Activated T-cell treated with anti-CD3 and anti-CD28 coated beads, Interleukin-2, amount 50 U/mL, for 4 hours (primary cell): ENCODE measurements around the gene SRSF11. TPM values are rescaled to one million over a fixed set of nuclear protein-coding genes. Genes with fewer than 3 reads are reported as not detected.
A peak's percentile ranks its signal among the peaks of the same experiment; 100 is the strongest.
"Not testable (repeated sequence)": the region's sequence is repeated elsewhere in the genome, so short reads cannot be mapped to it uniquely, and the experiment has no call there.

Experiments
- ATAC-seq, 2 donors: fragments of 200-7000 bp; cut with Tn5 transposase; one replicate each; pipeline ENCODE4 v1.10.0; 2021
- DNase-seq: peaks from one replicate; pipeline ENCODE4 v3.0.0-alpha.2; 2020
- H3K27me3 Mint-ChIP-seq: one replicate; pipeline ENCODE4 v1.8.0; 2021; ENCODE audit warnings: low read depth, mixed read lengths
- H3K36me3 Mint-ChIP-seq: one replicate; pipeline ENCODE4 v1.8.0; 2022; ENCODE audit warnings: mixed read lengths; ENCODE audit not compliant: insufficient read depth
- H3K4me1 Mint-ChIP-seq: one replicate; pipeline ENCODE4 v1.8.0; 2021; ENCODE audit warnings: low read depth, mixed read lengths
- H3K4me3 Mint-ChIP-seq: one replicate; pipeline ENCODE4 v1.8.0; 2021; ENCODE audit warnings: mild to moderate bottlenecking, moderate library complexity, mixed read lengths
- H3K9me3 Mint-ChIP-seq: one replicate; pipeline ENCODE4 v1.8.0; 2021; ENCODE audit warnings: mixed read lengths
- total RNA-seq, 3 donors: library from RNA; stranded (reverse); gene quantifications; one replicate each; pipeline ENCODE4 v1.2.1, GENCODE V29; 2021

SRSF11 gene, protein sequence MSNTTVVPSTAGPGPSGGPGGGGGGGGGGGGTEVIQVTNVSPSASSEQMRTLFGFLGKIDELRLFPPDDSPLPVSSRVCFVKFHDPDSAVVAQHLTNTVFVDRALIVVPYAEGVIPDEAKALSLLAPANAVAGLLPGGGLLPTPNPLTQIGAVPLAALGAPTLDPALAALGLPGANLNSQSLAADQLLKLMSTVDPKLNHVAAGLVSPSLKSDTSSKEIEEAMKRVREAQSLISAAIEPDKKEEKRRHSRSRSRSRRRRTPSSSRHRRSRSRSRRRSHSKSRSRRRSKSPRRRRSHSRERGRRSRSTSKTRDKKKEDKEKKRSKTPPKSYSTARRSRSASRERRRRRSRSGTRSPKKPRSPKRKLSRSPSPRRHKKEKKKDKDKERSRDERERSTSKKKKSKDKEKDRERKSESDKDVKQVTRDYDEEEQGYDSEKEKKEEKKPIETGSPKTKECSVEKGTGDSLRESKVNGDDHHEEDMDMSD
- total RNA-seq: 100 to 1,000 TPM; 147 to 157 (median 156) TPM

GRCh38 chr1:70221238-70222121 is at the start of gene SRSF11:
Gene SRSF11, plus strand, starts transcription at chr1:70221380. Its CDS starts 257 bp downstream, at chr1:70221637.
- peak; percentile 93 to 96 for ATAC-seq
- peak within 1 kb of the TSS; percentile 96 for H3K4me3 Mint-ChIP-seq
- H3K9me3 Mint-ChIP-seq: no peaks in the 10 kb centered on the region
- DNase-seq: peak; percentile 97
- peaks cover 48% of the 10 kb centered on the region for H3K4me1 Mint-ChIP-seq
- H3K27me3 Mint-ChIP-seq: no peaks in the 10 kb centered on the region
- peaks cover 24% of the 10 kb centered on the region for H3K36me3 Mint-ChIP-seq

- Mint-ChIP-seq H3K36me3 (peaks cover 34% of the 10 kb centered on the region), H3K4me1 (peaks cover 3% of the 10 kb centered on the region), H3K4me3 (no peak overlapping the region), H3K27me3 (no peaks in the 10 kb centered on the region), H3K9me3 (no peaks in the 10 kb centered on the region)
- ATAC-seq: peak in 1 of 2 donors; percentile 10
- DNase-seq: no peak
Measured at GRCh38 chr1:70171512-70171911, 49.7 kb upstream of the SRSF11 start.

DNA sequence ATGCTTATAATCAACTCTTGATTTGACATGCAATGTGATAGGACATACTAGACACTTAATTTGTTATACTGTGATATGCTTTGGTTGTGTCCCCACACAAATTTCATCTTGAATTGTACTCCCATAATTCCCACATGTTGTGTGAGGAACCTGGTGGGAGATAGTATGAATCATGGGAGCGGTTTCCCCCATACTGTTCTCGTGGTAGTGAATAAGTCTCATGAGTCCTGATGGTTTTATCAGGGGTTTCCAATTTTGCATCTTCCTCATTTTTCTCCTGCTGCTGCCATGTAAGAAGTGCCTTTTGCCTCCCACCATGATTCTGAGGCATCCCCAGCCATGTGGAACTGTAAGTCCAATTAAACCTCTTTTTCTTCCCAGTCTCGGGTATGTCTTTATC is 36.0 kb upstream of the SRSF11 start:
- ATAC-seq, H3K9me3 Mint-ChIP-seq, H3K27me3 Mint-ChIP-seq, DNase-seq, H3K4me1 Mint-ChIP-seq, H3K4me3 Mint-ChIP-seq: not testable (repeated sequence)
- peaks cover 22% of the 10 kb centered on the region for H3K36me3 Mint-ChIP-seq

- DNase-seq (no peak), ATAC-seq (no peak)
- peaks cover 5% of the 10 kb centered on the region for H3K4me1 Mint-ChIP-seq
- H3K27me3 Mint-ChIP-seq: no peaks in the 10 kb centered on the region
- peaks cover 18% of the 10 kb centered on the region for H3K36me3 Mint-ChIP-seq
- H3K9me3 Mint-ChIP-seq: no peaks in the 10 kb centered on the region
- H3K4me3 Mint-ChIP-seq: no peak overlapping the region
Measured at GRCh38 chr1:70188522-70188921, 32.7 kb upstream of the SRSF11 start.

DNA sequence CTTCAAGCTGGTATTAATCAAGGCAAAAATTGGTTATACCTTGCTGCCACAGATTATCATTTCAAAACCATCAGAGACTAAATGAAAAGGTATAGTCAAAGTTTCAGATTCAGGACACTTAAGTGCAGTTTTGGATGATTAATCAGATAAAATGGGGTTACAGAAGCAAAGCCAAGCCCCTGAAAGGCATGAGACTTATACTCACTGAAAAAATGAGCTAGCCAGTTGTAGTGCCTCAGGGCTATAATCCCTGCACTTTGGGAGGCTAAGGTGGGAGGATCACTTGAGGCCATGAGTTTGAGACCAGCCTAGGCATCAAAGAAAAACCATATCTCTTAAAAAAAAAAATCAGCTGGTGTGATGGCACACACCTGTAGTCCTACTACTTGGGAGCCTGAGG is 31.0 kb upstream of the SRSF11 start:
- no peaks in the 10 kb centered on the region for H3K27me3 Mint-ChIP-seq
- no peaks in the 10 kb centered on the region for H3K9me3 Mint-ChIP-seq
- H3K4me3 Mint-ChIP-seq: no peak overlapping the region
- ATAC-seq: no peak
- no peak for DNase-seq
- peaks cover 5% of the 10 kb centered on the region for H3K4me1 Mint-ChIP-seq
- H3K36me3 Mint-ChIP-seq: peaks cover 15% of the 10 kb centered on the region

GRCh38 chr1:70192446-70192845 is 28.7 kb upstream of the SRSF11 start:
- not testable (repeated sequence) for H3K9me3 Mint-ChIP-seq, ATAC-seq, DNase-seq, H3K36me3 Mint-ChIP-seq, H3K4me1 Mint-ChIP-seq, H3K27me3 Mint-ChIP-seq, H3K4me3 Mint-ChIP-seq

DNA sequence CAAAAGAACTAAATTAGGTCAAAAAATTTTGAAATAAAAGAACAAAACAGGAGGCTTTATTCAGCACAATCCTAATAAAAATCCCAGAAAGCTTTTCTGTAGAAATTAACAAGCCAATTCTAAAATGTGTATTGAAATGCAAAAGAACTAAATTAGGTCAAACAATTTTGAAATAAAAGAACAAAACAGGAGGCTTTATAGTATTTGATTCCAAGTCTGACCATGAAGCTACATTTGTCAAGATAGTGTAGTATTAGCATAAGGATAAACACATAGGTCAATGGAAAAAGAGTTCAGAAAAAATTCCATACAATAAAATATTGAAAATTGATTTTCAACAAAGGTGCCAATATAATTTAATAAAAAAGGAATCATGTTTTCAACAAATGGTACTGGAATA is 26.6 kb upstream of the SRSF11 start:
- DNase-seq (no peak), ATAC-seq (no peak)
- peaks cover 5% of the 10 kb centered on the region for H3K36me3 Mint-ChIP-seq
- H3K4me3 Mint-ChIP-seq: no peak overlapping the region
- H3K9me3 Mint-ChIP-seq: no peaks in the 10 kb centered on the region
- H3K27me3 Mint-ChIP-seq: no peaks in the 10 kb centered on the region
- peaks cover 5% of the 10 kb centered on the region for H3K4me1 Mint-ChIP-seq

DNA sequence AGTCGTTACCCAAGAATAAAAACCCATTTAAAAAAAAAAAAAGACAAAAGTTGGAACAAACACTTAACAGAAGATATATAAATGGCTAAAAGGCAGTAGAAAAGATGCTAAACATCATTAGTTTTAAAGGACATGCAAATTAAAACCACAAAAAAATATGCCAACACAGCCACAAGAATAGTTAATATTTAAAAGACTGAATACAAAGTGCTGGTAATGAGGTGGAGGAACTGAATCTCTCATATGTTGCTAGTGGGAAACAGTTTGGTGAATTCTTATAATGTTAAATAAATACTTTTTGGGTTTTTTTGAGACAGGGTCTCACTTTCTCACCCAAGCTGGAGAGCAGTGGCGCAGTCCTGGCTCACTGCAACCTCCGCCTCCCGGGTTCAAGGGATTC is 25.8 kb upstream of the SRSF11 start:
- Mint-ChIP-seq H3K4me3 (no peak overlapping the region), H3K9me3 (no peaks in the 10 kb centered on the region), H3K27me3 (no peaks in the 10 kb centered on the region), H3K4me1 (peaks cover 5% of the 10 kb centered on the region), H3K36me3 (peaks cover 5% of the 10 kb centered on the region)
- ATAC-seq: no peak
- DNase-seq: no peak

DNA sequence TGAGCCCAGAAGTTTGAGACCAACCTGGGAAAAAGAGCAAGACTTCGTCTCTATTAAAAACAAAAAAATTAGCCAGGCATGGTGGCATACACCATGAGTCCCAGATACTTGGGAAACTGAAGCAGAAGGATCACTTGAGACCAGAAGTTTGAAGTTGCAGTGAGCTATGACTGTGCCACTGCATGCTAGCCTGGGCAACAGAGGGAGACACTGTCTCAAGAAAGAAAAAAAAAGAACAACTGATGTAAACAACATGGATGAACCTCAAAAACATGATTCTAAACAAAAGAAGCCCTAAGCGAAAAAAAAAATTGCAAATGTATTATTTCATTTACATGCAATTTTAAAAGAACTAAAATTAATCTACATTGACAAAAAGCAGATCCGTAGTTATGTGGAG is 24.8 kb upstream of the SRSF11 start:
- Mint-ChIP-seq H3K4me1 (peaks cover 6% of the 10 kb centered on the region), H3K9me3 (no peaks in the 10 kb centered on the region), H3K4me3 (no peak overlapping the region), H3K27me3 (no peaks in the 10 kb centered on the region), H3K36me3 (peaks cover 7% of the 10 kb centered on the region)
- DNase-seq (no peak), ATAC-seq (no peak)

GRCh38 chr1:70200065-70200464 is 21.1 kb upstream of the SRSF11 start:
- DNase-seq (no peak), ATAC-seq (no peak)
- H3K27me3 Mint-ChIP-seq: no peaks in the 10 kb centered on the region
- no peaks in the 10 kb centered on the region for H3K9me3 Mint-ChIP-seq
- peaks cover 2% of the 10 kb centered on the region for H3K36me3 Mint-ChIP-seq
- H3K4me1 Mint-ChIP-seq: peaks cover 32% of the 10 kb centered on the region
- H3K4me3 Mint-ChIP-seq: no peak overlapping the region

DNA sequence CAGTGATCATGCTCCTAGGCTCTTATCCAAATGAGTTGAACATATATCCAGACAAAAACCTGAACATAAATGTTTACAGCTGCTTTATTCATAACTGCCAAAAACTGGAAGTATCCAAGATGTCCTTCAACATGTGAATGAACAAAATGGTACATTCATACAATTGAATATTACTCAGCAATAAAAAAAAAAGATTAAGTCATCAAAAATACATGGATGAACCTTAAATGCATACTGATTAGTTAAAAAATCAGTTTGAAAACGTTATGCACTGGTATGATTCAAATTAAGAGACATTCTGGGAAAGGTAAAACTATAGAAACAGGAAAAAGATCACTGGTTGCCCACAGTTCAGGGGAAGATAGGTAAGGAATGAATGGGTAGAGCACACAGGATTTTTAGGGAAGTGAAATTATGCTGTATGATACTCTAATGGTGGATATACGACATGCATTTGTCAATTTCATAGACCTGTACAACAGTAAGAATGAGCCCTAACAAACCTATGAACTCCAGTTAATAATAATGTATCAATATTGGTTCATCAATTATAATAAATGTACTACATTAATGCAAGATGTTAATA is 18.9 kb upstream of the SRSF11 start:
- H3K9me3 Mint-ChIP-seq: no peaks in the 10 kb centered on the region
- no peak overlapping the region for H3K4me3 Mint-ChIP-seq
- DNase-seq: no peak
- H3K4me1 Mint-ChIP-seq: peaks cover 40% of the 10 kb centered on the region
- peaks cover 2% of the 10 kb centered on the region for H3K36me3 Mint-ChIP-seq
- no peak for ATAC-seq
- no peaks in the 10 kb centered on the region for H3K27me3 Mint-ChIP-seq

GRCh38 chr1:70204139-70204538 is 17.0 kb upstream of the SRSF11 start:
- DNase-seq (no peak), ATAC-seq (no peak)
- Mint-ChIP-seq H3K9me3 (no peaks in the 10 kb centered on the region), H3K4me1 (peaks cover 55% of the 10 kb centered on the region), H3K36me3 (peaks cover 11% of the 10 kb centered on the region), H3K27me3 (no peaks in the 10 kb centered on the region), H3K4me3 (peak overlapping the region; percentile 100)

DNA sequence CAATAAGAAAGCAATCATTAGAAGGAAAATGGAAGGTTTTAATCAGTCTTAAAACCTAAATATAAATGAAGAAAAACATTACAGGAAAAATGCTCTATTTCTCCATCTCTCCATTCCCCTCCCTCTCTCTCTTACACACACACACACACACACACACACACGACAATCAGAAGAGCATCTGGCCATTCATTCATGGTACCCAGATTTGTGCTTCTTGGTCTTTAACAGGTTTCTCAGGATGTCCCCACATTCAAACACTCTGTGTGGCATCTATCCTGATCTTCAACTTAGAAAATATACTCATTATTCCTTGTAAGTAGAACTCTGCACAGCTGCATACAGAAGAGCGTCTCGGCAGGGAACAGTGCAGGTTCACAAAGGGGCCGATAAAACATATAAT is 16.6 kb upstream of the SRSF11 start:
- H3K27me3 Mint-ChIP-seq: no peaks in the 10 kb centered on the region
- H3K36me3 Mint-ChIP-seq: peaks cover 11% of the 10 kb centered on the region
- H3K4me1 Mint-ChIP-seq: peaks cover 59% of the 10 kb centered on the region

GRCh38 chr1:70205071-70205433 is 16.1 kb upstream of the SRSF11 start:
- no peaks in the 10 kb centered on the region for H3K27me3 Mint-ChIP-seq
- peaks cover 64% of the 10 kb centered on the region for H3K4me1 Mint-ChIP-seq
- H3K9me3 Mint-ChIP-seq: no peaks in the 10 kb centered on the region
- H3K36me3 Mint-ChIP-seq: peaks cover 11% of the 10 kb centered on the region
- DNase-seq (no peak), ATAC-seq (no peak)
- H3K4me3 Mint-ChIP-seq: peak overlapping the region; percentile 100

More for the DNA sequence above, 16.6 kb upstream of the SRSF11 start:
- DNase-seq (no peak), ATAC-seq (no peak)
- H3K4me3 Mint-ChIP-seq: peak overlapping the region; percentile 100
- no peaks in the 10 kb centered on the region for H3K9me3 Mint-ChIP-seq
